Esophagus squamous epithelium (tissue), 4 donors: ENCODE data around the gene THSD7B.

Source experiments
- POLR2A ChIP-seq, 4 donors: fragments of 450-650 bp; IDR thresholded peaks; one replicate each; pipeline ENCODE4 v1.6.1; 2017; ENCODE audit warnings: antibody characterized with exemption in 4 of 4, mild to moderate bottlenecking in 4 of 4, moderate library complexity in 3 of 4
- TF ChIP-seq, protein P1 (sequence below), 6 experiments: fragments of 450-650 bp in 4 of 6; fragments of 200-600 bp in 2 of 6; sonication (generic) in 2 of 6; IDR thresholded peaks; one replicate each; pipeline ENCODE4 v1.5.1; 2016 to 2019; ENCODE audit warnings: antibody characterized with exemption in 6 of 6, mild to moderate bottlenecking in 4 of 6, moderate library complexity in 4 of 6

DNA sequence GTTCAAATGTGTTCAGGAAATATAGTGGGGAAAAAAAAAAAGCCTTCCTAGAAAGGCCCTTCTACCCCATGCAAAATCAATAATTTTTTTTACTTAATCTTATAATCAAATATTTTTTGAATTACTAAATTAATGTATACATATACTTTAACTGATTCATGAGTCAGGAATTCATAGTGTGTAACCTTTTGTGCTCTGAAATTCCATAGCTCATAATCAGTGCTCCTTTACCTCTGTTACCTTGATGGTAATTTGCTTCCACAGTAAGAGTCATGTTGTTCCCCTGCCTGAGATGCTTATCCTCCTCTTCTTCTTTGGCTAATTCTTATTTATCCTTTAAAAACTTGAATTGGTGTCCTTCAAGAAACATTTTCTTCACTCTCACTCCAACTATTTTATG, 414.2 kb downstream of the THSD7B start:
- TF ChIP-seq, protein P1, sequence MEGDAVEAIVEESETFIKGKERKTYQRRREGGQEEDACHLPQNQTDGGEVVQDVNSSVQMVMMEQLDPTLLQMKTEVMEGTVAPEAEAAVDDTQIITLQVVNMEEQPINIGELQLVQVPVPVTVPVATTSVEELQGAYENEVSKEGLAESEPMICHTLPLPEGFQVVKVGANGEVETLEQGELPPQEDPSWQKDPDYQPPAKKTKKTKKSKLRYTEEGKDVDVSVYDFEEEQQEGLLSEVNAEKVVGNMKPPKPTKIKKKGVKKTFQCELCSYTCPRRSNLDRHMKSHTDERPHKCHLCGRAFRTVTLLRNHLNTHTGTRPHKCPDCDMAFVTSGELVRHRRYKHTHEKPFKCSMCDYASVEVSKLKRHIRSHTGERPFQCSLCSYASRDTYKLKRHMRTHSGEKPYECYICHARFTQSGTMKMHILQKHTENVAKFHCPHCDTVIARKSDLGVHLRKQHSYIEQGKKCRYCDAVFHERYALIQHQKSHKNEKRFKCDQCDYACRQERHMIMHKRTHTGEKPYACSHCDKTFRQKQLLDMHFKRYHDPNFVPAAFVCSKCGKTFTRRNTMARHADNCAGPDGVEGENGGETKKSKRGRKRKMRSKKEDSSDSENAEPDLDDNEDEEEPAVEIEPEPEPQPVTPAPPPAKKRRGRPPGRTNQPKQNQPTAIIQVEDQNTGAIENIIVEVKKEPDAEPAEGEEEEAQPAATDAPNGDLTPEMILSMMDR (IDR thresholded peaks at IDR 0.05) = no peak
- TF ChIP-seq POLR2A (IDR thresholded peaks at IDR 0.05) = no peak
